SJSA1 (cell line): ENCODE data around the gene KLHL41. TPM values are rescaled to one million over a fixed set of nuclear protein-coding genes. Genes with fewer than 3 reads are reported as not detected.

ENCODE experiments used
- DNase-seq, 2 experiments: peaks; one replicate each; pipeline ENCODE4 v3.0.0-alpha.2; 2015 to 2020; ENCODE audit warnings: low spot score in 2 of 2, low read depth in 1 of 2
- H3K27ac ChIP-seq: fragments of 250-450 bp; sonication (Bioruptor Pico); 2 replicates; pipeline ENCODE4 v1.5.1; 2020; ENCODE audit warnings: mild to moderate bottlenecking, moderate library complexity
- H3K27me3 ChIP-seq: fragments of 250-450 bp; sonication (Bioruptor Pico); replicated peaks from 2 replicates; pipeline ENCODE4 v1.5.1; 2020; ENCODE audit warnings: mild to moderate bottlenecking, moderate library complexity
- H3K36me3 ChIP-seq: fragments of 250-450 bp; sonication (Bioruptor Pico); 2 replicates; pipeline ENCODE4 v1.5.1; 2020; ENCODE audit warnings: mild to moderate bottlenecking
- H3K4me1 ChIP-seq: fragments of 250-450 bp; sonication (Bioruptor Pico); replicated peaks from 2 replicates; pipeline ENCODE4 v1.6.1; 2021; ENCODE audit warnings: mild to moderate bottlenecking
- H3K4me3 ChIP-seq: fragments of 250-450 bp; sonication (Bioruptor Pico); 2 replicates; pipeline ENCODE4 v1.5.1; 2020; ENCODE audit warnings: mild to moderate bottlenecking
- H3K9me3 ChIP-seq: fragments of 250-450 bp; sonication (Bioruptor Pico); replicated peaks from 2 replicates; pipeline ENCODE4 v1.5.1; 2020; ENCODE audit warnings: mild to moderate bottlenecking
- total RNA-seq: library from RNA; depleted of rRNA; stranded (reverse); fragments of >200 nt; shearing (Covaris generic); gene quantifications from 2 replicates; pipeline ENCODE4 v1.2.3, GENCODE V29; 2014; rRNA removed

The KLHL41 gene
- total RNA-seq, result 0.24 TPM in 1 of 2 replicates, not detected in the other

DNA sequence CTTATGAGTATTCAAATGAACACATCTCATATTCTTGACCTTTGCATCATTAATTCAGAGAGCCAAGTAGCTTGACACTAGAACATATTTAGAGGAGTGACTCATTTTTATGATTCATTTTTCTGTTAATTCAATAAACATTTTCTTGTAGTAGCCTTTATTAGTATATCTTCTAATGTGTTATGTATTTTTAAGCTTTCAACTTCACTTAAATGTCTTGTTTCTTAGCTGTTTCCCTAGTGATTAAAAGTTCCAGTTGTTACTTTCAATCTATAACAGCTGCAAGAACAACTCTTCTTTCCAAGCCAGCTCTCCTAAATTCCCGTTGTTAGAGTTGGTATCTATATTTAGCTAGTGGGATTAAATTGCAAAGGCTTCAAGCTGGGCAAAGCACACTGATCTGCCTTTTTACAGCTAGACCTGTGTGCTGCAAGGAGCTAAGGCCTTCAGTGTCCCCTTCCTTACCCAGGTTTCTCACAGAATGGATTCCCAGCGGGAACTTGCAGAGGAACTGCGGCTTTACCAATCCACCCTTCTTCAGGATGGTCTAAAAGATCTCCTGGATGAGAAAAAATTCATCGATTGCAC lies at the start of gene KLHL41:
KLHL41 (plus strand) TSS at position 405 of the 588 bp plus-strand sequence; CDS start at position 482, 77 bp downstream.
- no peak within 1 kb of the TSS for H3K27ac ChIP-seq
- DNase-seq, result no peak

GRCh38 chr2:169461143-169461542 lies 48.4 kb upstream of the KLHL41 start:
- no peak for DNase-seq
- Histone ChIP-seq H3K9me3 (no peaks in the 10 kb centered on the region), H3K4me3 (no peak overlapping the region), H3K27me3 (no peaks in the 10 kb centered on the region), H3K36me3 (no peaks in the 10 kb centered on the region), H3K4me1 (peaks cover 8% of the 10 kb centered on the region), H3K27ac (no peak overlapping the region)

More for the DNA sequence above, at the start of gene KLHL41:
- H3K27me3 ChIP-seq, result no peaks in the 10 kb centered on the region
- H3K9me3 ChIP-seq, result no peaks in the 10 kb centered on the region
- no peak within 1 kb of the TSS for H3K4me3 ChIP-seq
- no peaks in the 10 kb centered on the region for H3K36me3 ChIP-seq
- peaks cover 9% of the 10 kb centered on the region for H3K4me1 ChIP-seq

GRCh38 chr2:169462896-169463695 lies 46.4 kb upstream of the KLHL41 start:
- DNase-seq, result peak; percentile 42 to 54
- H3K4me1 ChIP-seq, result peaks cover 8% of the 10 kb centered on the region
- H3K9me3 ChIP-seq, result no peaks in the 10 kb centered on the region
- H3K27me3 ChIP-seq, result no peaks in the 10 kb centered on the region
- H3K36me3 ChIP-seq, result no peaks in the 10 kb centered on the region
- H3K27ac ChIP-seq, result no peak overlapping the region
- no peak overlapping the region for H3K4me3 ChIP-seq

DNA sequence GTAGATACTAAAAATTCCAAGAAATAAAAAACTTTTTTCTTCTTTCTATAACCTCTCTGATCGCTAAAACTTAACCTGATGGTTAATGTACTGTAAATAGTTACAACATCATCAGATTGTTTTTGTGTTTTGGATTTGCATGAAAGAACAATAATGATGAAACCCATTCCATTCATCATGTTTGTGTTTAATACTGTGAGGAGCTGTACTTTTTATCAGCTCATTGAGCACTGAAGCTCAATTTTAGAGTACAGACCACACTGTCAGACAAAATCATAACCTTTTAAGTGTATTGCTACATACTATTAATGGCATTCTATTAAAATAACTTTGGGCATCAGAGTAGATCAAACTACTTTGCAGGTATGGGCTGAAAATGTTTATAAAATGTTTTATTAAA lies 45.0 kb upstream of the KLHL41 start:
- Histone ChIP-seq H3K4me3 (no peak overlapping the region), H3K4me1 (peaks cover 8% of the 10 kb centered on the region), H3K27me3 (no peaks in the 10 kb centered on the region), H3K36me3 (no peaks in the 10 kb centered on the region), H3K27ac (no peak overlapping the region), H3K9me3 (no peaks in the 10 kb centered on the region)
- DNase-seq, result no peak

DNA sequence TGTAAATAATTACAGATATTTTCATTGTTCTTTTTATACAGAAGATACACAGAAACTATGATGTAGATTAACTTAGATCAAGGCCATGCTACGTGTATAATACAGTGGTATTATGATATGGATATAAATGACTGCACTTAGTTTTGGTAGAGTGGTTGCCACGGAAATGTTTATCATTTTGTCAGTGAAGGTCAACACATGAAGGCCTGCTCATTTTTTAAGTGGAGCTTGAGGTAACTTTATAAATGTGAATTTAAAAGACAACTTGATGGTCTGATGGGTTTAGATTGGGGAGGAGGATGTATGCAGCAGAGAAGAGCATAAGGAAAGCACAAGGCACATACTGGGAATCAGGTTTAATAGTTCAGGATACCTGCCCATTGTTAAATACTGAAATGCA lies 44.6 kb upstream of the KLHL41 start:
- no peaks in the 10 kb centered on the region for H3K9me3 ChIP-seq

DNA sequence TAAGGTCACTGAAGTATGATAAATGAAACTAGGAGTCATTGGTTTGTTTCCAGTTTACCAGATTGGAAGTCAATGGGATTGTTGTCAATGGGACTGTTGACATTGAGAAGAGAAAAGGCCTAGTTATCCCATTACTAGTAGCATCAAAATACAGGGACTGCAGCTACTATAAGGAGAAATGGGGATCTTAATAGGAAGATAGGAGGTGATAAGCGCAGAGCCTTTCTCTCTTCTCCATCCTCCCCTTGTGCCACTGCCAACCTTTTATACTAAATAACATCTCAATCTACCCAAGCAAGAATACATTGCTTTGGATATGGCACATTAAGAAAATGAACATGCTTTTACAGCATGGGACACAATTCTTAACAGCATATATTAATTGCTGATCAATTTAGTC lies 40.7 kb upstream of the KLHL41 start:
- no peak overlapping the region for H3K4me3 ChIP-seq
- no peaks in the 10 kb centered on the region for H3K4me1 ChIP-seq
- DNase-seq, result no peak
- H3K27me3 ChIP-seq, result no peaks in the 10 kb centered on the region
- no peaks in the 10 kb centered on the region for H3K9me3 ChIP-seq
- H3K36me3 ChIP-seq, result no peaks in the 10 kb centered on the region
- H3K27ac ChIP-seq, result no peak overlapping the region

More for the DNA sequence above, 44.6 kb upstream of the KLHL41 start:
- H3K4me3 ChIP-seq, result no peak overlapping the region
- peaks cover 8% of the 10 kb centered on the region for H3K4me1 ChIP-seq
- no peak overlapping the region for H3K27ac ChIP-seq
- H3K27me3 ChIP-seq, result no peaks in the 10 kb centered on the region
- no peaks in the 10 kb centered on the region for H3K36me3 ChIP-seq
- DNase-seq, result no peak

- no peaks in the 10 kb centered on the region for H3K9me3 ChIP-seq
- no peaks in the 10 kb centered on the region for H3K4me1 ChIP-seq
- H3K27ac ChIP-seq, result no peak overlapping the region
- no peak for DNase-seq
- no peak overlapping the region for H3K4me3 ChIP-seq
- no peaks in the 10 kb centered on the region for H3K36me3 ChIP-seq
- no peaks in the 10 kb centered on the region for H3K27me3 ChIP-seq
These were observed 39.4 kb upstream of the KLHL41 start for GRCh38 chr2:169469952-169470572.

DNA sequence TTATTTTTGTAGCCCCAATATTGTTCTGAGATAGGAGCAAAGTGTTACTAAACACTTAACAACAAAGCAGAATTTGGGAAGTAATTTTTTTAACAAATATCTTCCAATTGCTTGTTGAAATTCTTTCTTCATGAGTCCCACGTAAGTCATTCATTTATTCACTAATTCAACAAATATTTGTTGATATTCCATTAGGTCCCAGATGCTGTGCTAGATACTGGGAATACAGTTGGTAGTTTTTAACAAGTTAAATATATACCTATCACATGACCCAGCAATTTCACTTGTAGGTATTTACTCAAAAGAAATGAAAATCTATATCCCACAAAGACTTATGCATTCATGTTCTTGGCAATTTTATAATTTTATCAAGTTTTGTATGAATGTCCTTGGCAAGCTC lies 37.3 kb upstream of the KLHL41 start:
- no peak for DNase-seq
- Histone ChIP-seq H3K4me1 (no peaks in the 10 kb centered on the region), H3K27ac (no peak overlapping the region), H3K9me3 (no peaks in the 10 kb centered on the region), H3K4me3 (no peak overlapping the region), H3K36me3 (no peaks in the 10 kb centered on the region), H3K27me3 (no peaks in the 10 kb centered on the region)

GRCh38 chr2:169476459-169476858 lies 33.0 kb upstream of the KLHL41 start:
- 0 out of 2 replicates have a peak, but pooled peaks cover 6% of the 10 kb centered on the region for H3K4me1 ChIP-seq
- no peaks in the 10 kb centered on the region for H3K9me3 ChIP-seq
- DNase-seq, result no peak
- H3K36me3 ChIP-seq, result no peaks in the 10 kb centered on the region
- H3K4me3 ChIP-seq, result no peak overlapping the region
- H3K27me3 ChIP-seq, result no peaks in the 10 kb centered on the region
- H3K27ac ChIP-seq, result no peak overlapping the region

GRCh38 chr2:169478339-169478738 lies 31.2 kb upstream of the KLHL41 start:
- H3K9me3 ChIP-seq, result no peaks in the 10 kb centered on the region
- H3K27ac ChIP-seq, result no peak overlapping the region
- no peaks in the 10 kb centered on the region for H3K27me3 ChIP-seq
- 0 out of 2 replicates have a peak, but pooled peaks cover 6% of the 10 kb centered on the region for H3K4me1 ChIP-seq
- no peak for DNase-seq
- H3K4me3 ChIP-seq, result no peak overlapping the region
- no peaks in the 10 kb centered on the region for H3K36me3 ChIP-seq

DNA sequence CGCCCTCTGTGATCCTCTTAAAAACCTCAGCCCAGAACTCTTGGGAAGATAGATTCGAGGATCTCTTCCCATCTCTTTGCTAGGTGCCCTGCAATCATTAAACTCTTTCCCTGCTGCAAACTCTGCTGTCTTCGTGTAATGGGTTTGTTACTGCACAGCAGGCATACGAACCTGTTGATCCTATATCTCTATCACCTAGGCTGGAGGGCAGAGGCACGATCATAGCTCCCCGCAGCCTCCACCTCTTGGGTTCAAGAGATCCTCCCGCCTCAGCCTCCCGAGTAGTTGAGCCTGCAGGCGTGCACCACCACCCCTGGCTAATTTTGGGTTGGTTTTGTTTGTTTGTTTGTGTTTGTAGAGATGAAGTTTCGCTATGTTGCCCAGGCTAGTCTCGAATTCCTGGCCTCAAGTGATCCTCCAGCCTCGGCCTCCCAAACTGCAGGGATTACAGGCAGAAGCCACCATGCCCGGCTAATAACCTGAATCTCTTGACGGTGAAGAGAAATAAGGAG lies 30.7 kb upstream of the KLHL41 start:
- peak overlapping the region; percentile 53 for H3K4me3 ChIP-seq
- H3K36me3 ChIP-seq, result no peaks in the 10 kb centered on the region
- H3K9me3 ChIP-seq, result no peaks in the 10 kb centered on the region
- H3K4me1 ChIP-seq, result 0 out of 2 replicates have a peak, but pooled peaks cover 6% of the 10 kb centered on the region
- DNase-seq, result no peak
- H3K27me3 ChIP-seq, result no peaks in the 10 kb centered on the region
- no peak overlapping the region for H3K27ac ChIP-seq

DNA sequence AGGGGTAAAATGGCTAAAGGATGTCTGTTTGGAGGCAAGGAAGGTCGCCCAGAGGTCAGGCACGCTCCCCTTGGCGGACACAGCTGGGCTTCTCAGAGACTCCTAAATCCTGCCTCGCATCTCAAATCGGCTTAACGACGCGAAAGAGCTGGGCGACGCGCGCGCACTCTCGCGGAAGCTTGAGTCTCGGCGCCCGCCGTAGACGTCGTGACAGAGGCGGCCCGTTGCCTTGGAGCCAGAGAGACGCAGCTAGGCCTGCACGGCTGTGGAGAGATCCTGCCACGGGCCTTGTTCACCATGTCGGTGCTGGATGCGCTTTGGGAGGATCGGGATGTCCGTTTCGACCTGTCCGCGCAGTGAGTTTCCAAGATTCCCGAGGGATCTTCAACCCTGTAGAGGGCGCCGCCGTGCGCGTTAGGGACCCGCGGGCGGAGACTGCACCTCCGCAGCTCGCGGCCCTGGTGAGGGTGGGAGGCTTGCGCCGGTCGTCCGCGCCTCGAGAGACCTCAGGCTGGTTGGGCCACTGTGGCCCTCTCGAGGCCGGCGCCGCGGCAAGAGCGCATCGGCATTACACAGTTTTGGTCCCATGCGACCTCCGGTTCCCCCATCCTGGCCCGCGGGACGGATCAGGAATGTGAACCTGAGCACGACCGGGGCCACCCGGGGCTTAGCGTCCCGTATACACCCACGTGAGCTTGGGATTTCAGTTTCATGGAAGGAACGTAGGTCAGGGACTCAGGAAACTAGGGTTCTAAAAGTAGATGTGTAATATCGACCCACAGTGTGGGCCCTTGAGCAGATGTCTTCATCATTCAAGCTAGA lies 30.0 kb upstream of the KLHL41 start, which contains the start of gene BBS5:
BBS5 (plus strand) TSS at position 238 of the 822 bp plus-strand sequence; CDS start at position 298, 60 bp downstream.
- DNase-seq, result peak; percentile 77 to 78
- 0 out of 2 replicates have a peak, but pooled peaks cover 6% of the 10 kb centered on the region for H3K4me1 ChIP-seq
- H3K4me3 ChIP-seq, result peak within 1 kb of the TSS; percentile 53
- no peaks in the 10 kb centered on the region for H3K36me3 ChIP-seq
- H3K9me3 ChIP-seq, result no peaks in the 10 kb centered on the region
- no peaks in the 10 kb centered on the region for H3K27me3 ChIP-seq
- no peak within 1 kb of the TSS for H3K27ac ChIP-seq

DNA sequence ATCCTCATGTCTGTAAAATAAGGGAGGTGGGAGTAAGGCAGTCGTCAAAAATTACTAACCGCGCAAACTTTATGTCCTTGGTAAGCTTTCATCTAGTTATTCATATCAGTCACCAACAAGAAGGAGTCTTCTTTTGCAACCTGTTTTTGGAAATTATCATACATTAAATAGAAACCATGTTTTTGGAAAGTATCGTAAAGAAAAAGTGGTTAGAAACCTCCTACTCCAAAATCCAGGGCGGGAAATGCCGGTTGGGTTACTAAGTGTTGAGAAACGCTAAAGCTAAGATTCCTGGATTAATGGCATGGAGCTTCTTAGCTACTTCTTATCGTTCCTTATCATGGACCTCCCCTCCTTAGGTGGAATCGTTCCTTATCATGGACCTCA lies 29.4 kb upstream of the KLHL41 start:
- no peaks in the 10 kb centered on the region for H3K9me3 ChIP-seq
- H3K27ac ChIP-seq, result no peak overlapping the region
- H3K36me3 ChIP-seq, result no peaks in the 10 kb centered on the region
- 0 out of 2 replicates have a peak, but pooled peaks cover 6% of the 10 kb centered on the region for H3K4me1 ChIP-seq
- peak overlapping the region; percentile 53 for H3K4me3 ChIP-seq
- H3K27me3 ChIP-seq, result no peaks in the 10 kb centered on the region
- no peak for DNase-seq
